Erythroblast (primary cell): Measurements from ENCODE around the gene CD164L2.

Experiments
- GATA1 ChIP-seq: IDR thresholded peaks from 2 replicates; pipeline ENCODE4 v1.6.1; 2011; ENCODE audit warnings: low read depth, mild to moderate bottlenecking, control low read depth, low read length, moderate library complexity
- POLR2A ChIP-seq: IDR thresholded peaks from 2 replicates; pipeline ENCODE4 v1.6.1; 2011; ENCODE audit warnings: mild to moderate bottlenecking, low read length

GRCh38 chr1:27418326-27419185 lies 35.4 kb upstream of the CD164L2 start:
- TF ChIP-seq POLR2A (no peak), GATA1 (no peak)
